GM12878 (cell line): Measurements from ENCODE around the gene SLC12A9. TPM values are rescaled to one million over a fixed set of nuclear protein-coding genes. Genes with fewer than 3 reads are reported as not detected.

Source experiments
- ATF7 ChIP-seq: fragments of 450-650 bp; IDR thresholded peaks from 2 replicates; pipeline ENCODE4 v1.6.1; 2016; ENCODE audit warnings: low read depth, mild to moderate bottlenecking
- BCL11A ChIP-seq: IDR thresholded peaks from 2 replicates; pipeline ENCODE4 v1.6.1; 2011; ENCODE audit warnings: low read depth, low read length
- BRCA1 ChIP-seq: IDR thresholded peaks from 2 replicates; pipeline ENCODE4 v1.6.1; 2011; ENCODE audit warnings: low read depth, low read length, improper control_type of control experiment
- DPF2 ChIP-seq: fragments of 450-650 bp; IDR thresholded peaks from 2 replicates; pipeline ENCODE4 v1.6.1; 2017; ENCODE audit warnings: mild to moderate bottlenecking
- FOS ChIP-seq: IDR thresholded peaks from 3 replicates; pipeline ENCODE4 v1.6.1; 2011; ENCODE audit warnings: borderline replicate concordance; ENCODE audit not compliant: insufficient read length; ENCODE audit errors: extremely low read depth
- FOXM1 ChIP-seq: IDR thresholded peaks from 2 replicates; pipeline ENCODE4 v1.6.1; 2012; ENCODE audit warnings: low read depth, mild to moderate bottlenecking, inconsistent platforms, low read length, moderate library complexity
- GATAD2B ChIP-seq: fragments of 450-650 bp; conservative IDR thresholded peaks from 2 replicates; pipeline ENCODE4 v1.6.1; 2017; ENCODE audit warnings: low read depth, mild to moderate bottlenecking, moderate library complexity
- HDGF ChIP-seq: fragments of 450-650 bp; IDR thresholded peaks from 2 replicates; pipeline ENCODE4 v1.6.1; 2016; ENCODE audit warnings: antibody characterized with exemption
- IRF4 ChIP-seq: IDR thresholded peaks from 2 replicates; pipeline ENCODE4 v1.6.1; 2011; ENCODE audit warnings: low read depth, low read length
- JUNB ChIP-seq: IDR thresholded peaks from 2 replicates; pipeline ENCODE4 v1.6.1; 2016; ENCODE audit warnings: antibody characterized with exemption, mild to moderate bottlenecking
- JUND ChIP-seq: IDR thresholded peaks from 2 replicates; pipeline ENCODE4 v1.6.1; 2012; ENCODE audit warnings: low read depth, mild to moderate bottlenecking, low read length, improper control_type of control experiment, moderate library complexity
- KDM1A ChIP-seq: fragments of 200-600 bp; sonication (generic); IDR thresholded peaks from 2 replicates; pipeline ENCODE4 v1.6.1; 2016; ENCODE audit warnings: borderline replicate concordance
- MYB ChIP-seq: fragments of 150-350 bp; IDR thresholded peaks from 2 replicates; pipeline ENCODE4 v1.6.1; 2014; ENCODE audit warnings: mild to moderate bottlenecking, low read depth, low read length, borderline replicate concordance
- NFXL1 ChIP-seq: fragments of 450-650 bp; IDR thresholded peaks from 2 replicates; pipeline ENCODE4 v1.6.1; 2017; ENCODE audit warnings: antibody characterized with exemption, mild to moderate bottlenecking, borderline replicate concordance
- NR2C2 ChIP-seq: IDR thresholded peaks from 2 replicates; pipeline ENCODE4 v1.6.1; 2011; ENCODE audit warnings: borderline replicate concordance, low read depth; ENCODE audit not compliant: control insufficient read depth, insufficient read length
- NR2F1 ChIP-seq: fragments of 450-650 bp; conservative IDR thresholded peaks from 2 replicates; pipeline ENCODE4 v1.6.1; 2017; ENCODE audit warnings: mild to moderate bottlenecking
- RAD21 ChIP-seq: IDR thresholded peaks from 2 replicates; pipeline ENCODE4 v1.6.1; 2011; ENCODE audit warnings: mild to moderate bottlenecking, low read depth, low read length, moderate library complexity; ENCODE audit not compliant: insufficient read depth
- RELA ChIP-seq: fragments of 450-650 bp; IDR thresholded peaks from 2 replicates; pipeline ENCODE4 v1.8.0; 2014; ENCODE audit warnings: borderline replicate concordance; ENCODE audit not compliant: partially characterized antibody
- SIX5 ChIP-seq: IDR thresholded peaks from 2 replicates; pipeline ENCODE4 v1.6.1; 2011; ENCODE audit warnings: mild to moderate bottlenecking, low read depth, low read length, moderate library complexity; ENCODE audit not compliant: severe bottlenecking
- SREBF2 ChIP-seq: IDR thresholded peaks from 2 replicates; pipeline ENCODE4 v1.6.1; 2012; ENCODE audit warnings: mild to moderate bottlenecking, low read length
- STAT1 ChIP-seq: fragments of 450-650 bp; conservative IDR thresholded peaks from 2 replicates; pipeline ENCODE4 v1.6.1; 2014; ENCODE audit warnings: antibody characterized with exemption, mild to moderate bottlenecking
- SUZ12 ChIP-seq: fragments of 200-600 bp; sonication (generic); IDR thresholded peaks from one replicate; pipeline ENCODE4 v1.6.1; 2018; ENCODE audit warnings: antibody characterized with exemption, mild to moderate bottlenecking; ENCODE audit not compliant: unreplicated experiment
- TBL1XR1 ChIP-seq: IDR thresholded peaks from 2 replicates; pipeline ENCODE4 v1.6.1; 2012; ENCODE audit warnings: low read depth, low read length, improper control_type of control experiment
- ZNF24 ChIP-seq: fragments of 450-650 bp; IDR thresholded peaks from 2 replicates; pipeline ENCODE4 v1.6.1; 2017; ENCODE audit warnings: antibody characterized with exemption, mild to moderate bottlenecking
- ZNF274 ChIP-seq: IDR thresholded peaks from one replicate; pipeline ENCODE4 v1.8.0; 2011; ENCODE audit not compliant: insufficient read length, insufficient read depth
- ZNF384 ChIP-seq: IDR thresholded peaks from 2 replicates; pipeline ENCODE4 v1.6.1; 2012; ENCODE audit warnings: low read depth, mild to moderate bottlenecking, low read length, improper control_type of control experiment, borderline replicate concordance
- polyA plus RNA-seq, 11 experiments: library from polyadenylated mRNA; depleted of rRNA in 4 of 11; unstranded in 6 of 11; stranded (reverse) in 5 of 11; fragments of >200 nt; fragmentation: Nextera tagmentation in 4 of 11; fragmentation: Illumina TruSeq in 1 of 11; extraction: Ambion mirVana in 4 of 11; extraction: Trizol in 1 of 11; gene quantifications; 1 replicate in 1 of 11; 2 replicates in 10 of 11; pipeline versions ENCODE4 v1.2.1 to v1.2.3, GENCODE V29; 2011 to 2016; ENCODE audit warnings: inconsistent platforms in 2 of 11, missing spikeins in 2 of 11, low read depth in 1 of 11
- total RNA-seq, 4 experiments: library from RNA; depleted of rRNA in 3 of 4; stranded (reverse); fragments of >200 nt in 3 of 4; fragmentation: Illumina TruSeq in 1 of 4; extraction: Trizol in 1 of 4; gene quantifications; 2 replicates each; pipeline versions ENCODE4 v1.2.1 to v1.2.3, GENCODE V29; 2013 to 2021
- TF ChIP-seq, protein P1 (sequence below): fragments of 450-650 bp; IDR thresholded peaks from 2 replicates; pipeline ENCODE4 v1.6.1; 2016; ENCODE audit warnings: mild to moderate bottlenecking
- TF ChIP-seq, protein P2 (sequence below): fragments of 450-650 bp; IDR thresholded peaks from 2 replicates; pipeline ENCODE4 v1.6.1; 2018; ENCODE audit warnings: mild to moderate bottlenecking, low read depth, moderate library complexity; ENCODE audit not compliant: partially characterized antibody
- TF ChIP-seq, protein P3 (sequence below): fragments of 450-650 bp; IDR thresholded peaks from 2 replicates; pipeline ENCODE4 v1.6.1; 2016; ENCODE audit warnings: mild to moderate bottlenecking

The SLC12A9 gene
- total and polyA plus RNA-seq, 10 of the 15 experiments (the other 5 are each of a cell fraction or from before 2014, with no cell fraction given), result 0.24 to 18.5 (median 9.4) TPM

DNA sequence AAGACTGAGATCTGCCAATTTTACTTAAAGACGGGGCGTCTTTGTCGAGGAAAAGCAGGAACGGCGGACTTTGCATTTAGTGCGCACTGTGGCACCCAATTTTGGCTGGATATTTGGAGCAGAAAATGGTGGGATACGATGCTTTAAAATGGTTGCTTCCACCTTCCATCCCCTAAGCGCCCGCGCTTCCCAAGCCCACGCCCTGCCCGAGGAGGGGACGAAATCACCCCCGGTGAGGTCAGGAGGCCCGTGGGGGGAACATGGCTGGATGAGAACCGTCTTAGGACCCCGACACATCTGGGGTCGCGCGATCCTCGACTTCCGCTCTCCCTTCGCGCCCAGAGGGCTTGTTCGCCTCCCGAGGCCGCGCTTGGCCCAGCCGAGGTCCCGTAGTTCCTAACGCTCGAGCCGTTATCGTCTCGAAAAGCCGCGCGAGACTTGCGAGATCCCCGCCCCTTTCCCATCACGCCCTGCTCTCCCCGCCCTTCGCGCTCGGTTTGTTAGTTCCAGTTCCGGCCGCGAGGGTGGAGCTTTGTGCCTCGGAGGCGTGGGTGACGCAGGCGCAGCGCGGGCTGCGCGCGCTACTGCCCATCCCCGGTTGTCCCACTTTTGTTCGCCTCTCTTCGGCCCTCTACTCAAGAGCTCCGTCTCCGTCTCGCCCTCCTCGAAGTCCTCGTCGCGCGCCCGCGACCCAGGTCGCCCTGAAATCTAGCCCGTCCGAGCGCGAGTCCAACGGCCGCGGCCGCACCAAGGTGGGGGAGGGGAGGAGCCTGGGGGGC is 22.3 kb downstream of the SLC12A9 start, which contains the start of gene SRRT (continued):
- TF ChIP-seq JUNB (no peak), NR2F1 (peak; percentile 54), FOS (no peak), IRF4 (no peak), BCL11A (no peak), ZNF24 (no peak), SIX5 (peak; percentile 44), TBL1XR1 (no peak; the same call in 1 of the 2 replicates), ATF7 (no peak; the same call in none of the 2 replicates), STAT1 (peak; percentile 96), JUND (no peak), BRCA1 (peak; percentile 81), SREBF2 (no peak), NR2C2 (no peak), DPF2 (no peak; the same call in 1 of the 2 replicates), NFXL1 (no peak), GATAD2B (peak; percentile 87), HDGF (peak; percentile 92), ZNF274 (no peak), RELA (peak; percentile 61), SUZ12 (no peak), ZNF384 (no peak), RAD21 (no peak), MYB (peak; percentile 62), KDM1A (no peak), FOXM1 (no peak)
- TF ChIP-seq, protein P1, sequence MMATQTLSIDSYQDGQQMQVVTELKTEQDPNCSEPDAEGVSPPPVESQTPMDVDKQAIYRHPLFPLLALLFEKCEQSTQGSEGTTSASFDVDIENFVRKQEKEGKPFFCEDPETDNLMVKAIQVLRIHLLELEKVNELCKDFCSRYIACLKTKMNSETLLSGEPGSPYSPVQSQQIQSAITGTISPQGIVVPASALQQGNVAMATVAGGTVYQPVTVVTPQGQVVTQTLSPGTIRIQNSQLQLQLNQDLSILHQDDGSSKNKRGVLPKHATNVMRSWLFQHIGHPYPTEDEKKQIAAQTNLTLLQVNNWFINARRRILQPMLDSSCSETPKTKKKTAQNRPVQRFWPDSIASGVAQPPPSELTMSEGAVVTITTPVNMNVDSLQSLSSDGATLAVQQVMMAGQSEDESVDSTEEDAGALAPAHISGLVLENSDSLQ, result peak; percentile 42
- TF ChIP-seq, protein P2, sequence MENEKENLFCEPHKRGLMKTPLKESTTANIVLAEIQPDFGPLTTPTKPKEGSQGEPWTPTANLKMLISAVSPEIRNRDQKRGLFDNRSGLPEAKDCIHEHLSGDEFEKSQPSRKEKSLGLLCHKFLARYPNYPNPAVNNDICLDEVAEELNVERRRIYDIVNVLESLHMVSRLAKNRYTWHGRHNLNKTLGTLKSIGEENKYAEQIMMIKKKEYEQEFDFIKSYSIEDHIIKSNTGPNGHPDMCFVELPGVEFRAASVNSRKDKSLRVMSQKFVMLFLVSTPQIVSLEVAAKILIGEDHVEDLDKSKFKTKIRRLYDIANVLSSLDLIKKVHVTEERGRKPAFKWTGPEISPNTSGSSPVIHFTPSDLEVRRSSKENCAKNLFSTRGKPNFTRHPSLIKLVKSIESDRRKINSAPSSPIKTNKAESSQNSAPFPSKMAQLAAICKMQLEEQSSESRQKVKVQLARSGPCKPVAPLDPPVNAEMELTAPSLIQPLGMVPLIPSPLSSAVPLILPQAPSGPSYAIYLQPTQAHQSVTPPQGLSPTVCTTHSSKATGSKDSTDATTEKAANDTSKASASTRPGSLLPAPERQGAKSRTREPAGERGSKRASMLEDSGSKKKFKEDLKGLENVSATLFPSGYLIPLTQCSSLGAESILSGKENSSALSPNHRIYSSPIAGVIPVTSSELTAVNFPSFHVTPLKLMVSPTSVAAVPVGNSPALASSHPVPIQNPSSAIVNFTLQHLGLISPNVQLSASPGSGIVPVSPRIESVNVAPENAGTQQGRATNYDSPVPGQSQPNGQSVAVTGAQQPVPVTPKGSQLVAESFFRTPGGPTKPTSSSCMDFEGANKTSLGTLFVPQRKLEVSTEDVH, result peak; percentile 72
- TF ChIP-seq, protein P3, sequence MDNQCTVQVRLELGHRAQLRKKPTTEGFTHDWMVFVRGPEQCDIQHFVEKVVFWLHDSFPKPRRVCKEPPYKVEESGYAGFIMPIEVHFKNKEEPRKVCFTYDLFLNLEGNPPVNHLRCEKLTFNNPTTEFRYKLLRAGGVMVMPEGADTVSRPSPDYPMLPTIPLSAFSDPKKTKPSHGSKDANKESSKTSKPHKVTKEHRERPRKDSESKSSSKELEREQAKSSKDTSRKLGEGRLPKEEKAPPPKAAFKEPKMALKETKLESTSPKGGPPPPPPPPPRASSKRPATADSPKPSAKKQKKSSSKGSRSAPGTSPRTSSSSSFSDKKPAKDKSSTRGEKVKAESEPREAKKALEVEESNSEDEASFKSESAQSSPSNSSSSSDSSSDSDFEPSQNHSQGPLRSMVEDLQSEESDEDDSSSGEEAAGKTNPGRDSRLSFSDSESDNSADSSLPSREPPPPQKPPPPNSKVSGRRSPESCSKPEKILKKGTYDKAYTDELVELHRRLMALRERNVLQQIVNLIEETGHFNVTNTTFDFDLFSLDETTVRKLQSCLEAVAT, result peak; percentile 82
